HCT116 (cell line): ENCODE data around the gene CFAP61. TPM values are rescaled to one million over a fixed set of nuclear protein-coding genes. Genes with fewer than 3 reads are reported as not detected.

Source experiments
- ATAC-seq: fragments of 200-7000 bp; cut with Tn5 transposase; 2 replicates; pipeline ENCODE4 v1.9.1; 2020; ENCODE audit warnings: mild to moderate bottlenecking, moderate library complexity
- BruUV-seq: library from RNA; stranded (reverse); fragments of 400-500 nt; replicated peaks from 2 replicates; lab custom pipeline; 2021; lab: Mats Ljungman, UMichigan
- CTCF ChIA-PET: fragments of 300-600 bp; sonication (Branson Sonifier 250); formaldehyde crosslinking; loops from one replicate; lab custom pipeline; 2021; ENCODE audit warnings: antibody characterized with exemption; lab: Charles Lee
- POLR2A ChIA-PET: fragments of 300-600, 350-600 bp; sonication (Branson Sonifier 250); formaldehyde crosslinking; loops from one replicate; lab custom pipeline; 2021; ENCODE audit warnings: antibody characterized with exemption; lab: Charles Lee
- RAD21 ChIA-PET, 2 experiments: fragments of 300-600 bp; sonication (Branson Sonifier 250); formaldehyde crosslinking; loops; one replicate each; lab custom pipeline; 2023; ENCODE audit warnings: low total read pairs in 2 of 2; ENCODE audit not compliant: uncharacterized antibody in 2 of 2, unreplicated experiment in 2 of 2, low non-redundant PET in 1 of 2; lab: Charles Lee
- DNase-seq: peaks from one replicate; pipeline ENCODE4 v3.0.0-alpha.2; 2010; ENCODE audit warnings: low read depth, low spot score
- H2AFZ ChIP-seq: fragments of 200-600 bp; shearing (Covaris generic), sonication (generic); 2 replicates; pipeline ENCODE4 v1.6.1; 2017; ENCODE audit warnings: low read depth, mixed run types, mixed read lengths, antibody characterized with exemption, low read length; ENCODE audit not compliant: poor library complexity, severe bottlenecking
- H3K27ac ChIP-seq: 2 replicates; pipeline ENCODE4 v1.5.1; 2012; ENCODE audit warnings: low read depth, low read length
- H3K27me3 ChIP-seq: fragments of 200-600 bp; sonication (generic); 2 replicates; pipeline ENCODE4 v1.6.1; 2016; ENCODE audit warnings: mixed run types, low read length, mixed read lengths; ENCODE audit not compliant: insufficient read depth
- H3K36me3 ChIP-seq, 2 experiments: fragments of 200-500 bp in 1 of 2; fragments of 200-600 bp in 1 of 2; sonication (Bioruptor generic) in 1 of 2; sonication (generic) in 1 of 2; 2 replicates each; pipeline versions ENCODE4 v1.5.1 to v1.6.1; 2014 to 2016; ENCODE audit warnings: low read length in 2 of 2, inconsistent platforms in 1 of 2, mixed read lengths in 1 of 2, mixed run types in 1 of 2; ENCODE audit not compliant: insufficient read depth in 2 of 2, control insufficient read depth in 1 of 2
- H3K4me1 ChIP-seq, 2 experiments: fragments of 200-600 bp in 1 of 2; sonication (generic) in 1 of 2; 2 replicates each; pipeline versions ENCODE4 v1.5.1 to v1.6.1; 2012 to 2017; ENCODE audit warnings: low read length in 2 of 2, inconsistent platforms in 1 of 2, mild to moderate bottlenecking in 1 of 2, mixed read lengths in 1 of 2, mixed run types in 1 of 2, moderate library complexity in 1 of 2; ENCODE audit not compliant: insufficient read depth in 2 of 2, control insufficient read depth in 1 of 2
- H3K4me2 ChIP-seq: fragments of 200-600 bp; sonication (generic); 2 replicates; pipeline ENCODE4 v1.6.1; 2017; ENCODE audit warnings: mixed run types, low read length, mixed read lengths
- H3K4me3 ChIP-seq, 2 experiments: fragments of 200-600 bp in 1 of 2; sonication (generic) in 1 of 2; replicated peaks in 1 of 2; 2 replicates each; pipeline ENCODE4 v1.5.1; 2011 to 2016; ENCODE audit warnings: low read length in 2 of 2, control low read depth in 1 of 2, low read depth in 1 of 2, mild to moderate bottlenecking in 1 of 2, mixed read lengths in 1 of 2, mixed run types in 1 of 2
- H3K79me2 ChIP-seq: fragments of 200-600 bp; sonication (generic); 2 replicates; pipeline ENCODE4 v1.6.1; 2017; ENCODE audit warnings: mild to moderate bottlenecking, mixed run types, low read length, moderate library complexity, mixed read lengths; ENCODE audit not compliant: insufficient read depth
- H3K9ac ChIP-seq: fragments of 200-600 bp; sonication (generic); 2 replicates; pipeline ENCODE4 v1.6.1; 2016; ENCODE audit warnings: low read length, mixed read lengths
- H3K9me2 ChIP-seq: fragments of 200-600 bp; sonication (generic), shearing (Covaris generic); 2 replicates; pipeline ENCODE4 v1.6.1; 2017; ENCODE audit warnings: mixed run types, mild to moderate bottlenecking, moderate library complexity; ENCODE audit not compliant: insufficient read depth
- H3K9me3 ChIP-seq, 2 experiments: fragments of 200-500 bp in 1 of 2; fragments of 200-600 bp in 1 of 2; sonication (Bioruptor generic) in 1 of 2; sonication (generic) in 1 of 2; 2 replicates each; pipeline ENCODE4 v1.6.1; 2014 to 2017; ENCODE audit warnings: low read length in 2 of 2, mixed read lengths in 2 of 2, inconsistent platforms in 1 of 2, low read depth in 1 of 2, mild to moderate bottlenecking in 1 of 2, mixed run types in 1 of 2, moderate library complexity in 1 of 2; ENCODE audit not compliant: control insufficient read depth in 1 of 2, insufficient read depth in 1 of 2
- H4K20me1 ChIP-seq: fragments of 200-600 bp; sonication (generic), shearing (Covaris generic); 2 replicates; pipeline ENCODE4 v1.6.1; 2017; ENCODE audit warnings: mixed run types, mild to moderate bottlenecking, moderate library complexity; ENCODE audit not compliant: insufficient read depth
- CEBPB ChIP-seq: IDR thresholded peaks from 2 replicates; pipeline ENCODE4 v1.6.1; 2012; ENCODE audit warnings: low read depth
- EZH2phosphoT487 ChIP-seq: fragments of 200-600 bp; IDR thresholded peaks from 2 replicates; pipeline ENCODE4 v1.6.1; 2018; ENCODE audit warnings: antibody characterized with exemption, borderline replicate concordance
- FOSL1 ChIP-seq: IDR thresholded peaks from 2 replicates; pipeline ENCODE4 v1.6.1; 2012; ENCODE audit warnings: low read depth
- POLR2A ChIP-seq: IDR thresholded peaks from 2 replicates; pipeline ENCODE4 v1.7.0; 2011; ENCODE audit warnings: borderline replicate concordance; ENCODE audit not compliant: insufficient read depth, insufficient read length; ENCODE audit errors: extremely low read depth
- RAD21 ChIP-seq: IDR thresholded peaks from 2 replicates; pipeline ENCODE4 v1.6.1; 2012; ENCODE audit warnings: low read depth, mild to moderate bottlenecking
- SIN3A ChIP-seq: IDR thresholded peaks from 2 replicates; pipeline ENCODE4 v1.6.1; 2012; ENCODE audit warnings: low read depth
- ZNF274 ChIP-seq: fragments of 200-500 bp; sonication (Bioruptor generic); IDR thresholded peaks from 2 replicates; pipeline ENCODE4 v1.6.1; 2014; ENCODE audit warnings: mild to moderate bottlenecking, low read depth, low read length, inconsistent platforms
- intact Hi-C: fragments of 100-400 bp; cut with micrococcal nuclease; formaldehyde crosslinking; loops from 2 replicates; pipeline ENCODE4 v1.10.0; 2022
- total RNA-seq: library from RNA; stranded (reverse); gene quantifications from one replicate; pipeline ENCODE4 v1.2.1, GENCODE V29; 2021; ENCODE audit not compliant: unreplicated experiment
- TF ChIP-seq, protein P1 (sequence below), 3 experiments: fragments of 200-600 bp in 1 of 3; sonication (generic) in 1 of 3; IDR thresholded peaks in 2 of 3; conservative IDR thresholded peaks in 1 of 3; 2 replicates each; pipeline ENCODE4 v1.5.1; 2012 to 2017; ENCODE audit warnings: low read depth in 2 of 3, low read length in 2 of 3, antibody characterized with exemption in 1 of 3, borderline replicate concordance in 1 of 3, control low read depth in 1 of 3, mild to moderate bottlenecking in 1 of 3, mixed read lengths in 1 of 3, mixed run types in 1 of 3, moderate library complexity in 1 of 3; ENCODE audit not compliant: insufficient read depth in 1 of 3
- TF ChIP-seq, protein P2 (sequence below): IDR thresholded peaks from 2 replicates; pipeline ENCODE4 v1.6.1; 2012; ENCODE audit warnings: low read depth
- TF ChIP-seq, protein P3 (sequence below): IDR thresholded peaks from 2 replicates; pipeline ENCODE4 v1.6.1; 2012

CFAP61 gene
- total RNA-seq, 1 experiment from 2014 or later: 1.7 TPM

DNA sequence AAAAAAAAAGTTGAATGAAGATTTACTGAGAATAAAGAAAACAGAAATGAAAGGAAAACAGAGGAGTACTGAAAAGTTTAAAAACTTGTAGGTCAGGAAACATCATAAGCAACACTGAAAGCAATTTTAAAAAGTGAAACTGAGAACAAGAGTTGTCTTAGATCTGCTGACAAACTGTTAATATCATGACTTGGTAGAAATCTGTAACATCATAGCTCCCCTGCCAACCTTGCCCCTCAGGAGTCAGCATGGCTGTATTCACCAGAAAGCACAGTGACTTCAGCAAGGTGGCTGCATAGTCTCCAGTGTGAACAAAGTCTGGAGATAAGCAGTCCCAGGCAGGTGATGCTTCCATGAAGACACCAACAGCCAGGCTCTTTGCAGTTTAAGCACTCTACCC lies 29.8 kb upstream of the CFAP61 start:
- Histone ChIP-seq H3K27me3 (no peaks in the 10 kb centered on the region), H3K4me2 (no peak overlapping the region), H3K36me3 (peaks cover 12 to 28% of the 10 kb centered on the region in 2 experiments), H3K4me1 (peaks cover 14 to 16% of the 10 kb centered on the region in 2 experiments), H3K9ac (no peak overlapping the region), H2AFZ (no peak overlapping the region), H3K4me3 (no peak overlapping the region), H3K27ac (no peak overlapping the region), H3K79me2 (peaks cover 100% of the 10 kb centered on the region), H3K9me3 (no peaks in the 10 kb centered on the region), H3K9me2 (no peaks in the 10 kb centered on the region), H4K20me1 (peaks cover 8% of the 10 kb centered on the region; the same call in 1 of the 2 replicates)
- intact Hi-C loops: no loop called here
- POLR2A ChIA-PET: no interaction called here
- TF ChIP-seq SIN3A (no peak), EZH2phosphoT487 (no peak), CEBPB (no peak), POLR2A (no peak), FOSL1 (no peak), ZNF274 (no peak), RAD21 (no peak)
- TF ChIP-seq, protein P1, sequence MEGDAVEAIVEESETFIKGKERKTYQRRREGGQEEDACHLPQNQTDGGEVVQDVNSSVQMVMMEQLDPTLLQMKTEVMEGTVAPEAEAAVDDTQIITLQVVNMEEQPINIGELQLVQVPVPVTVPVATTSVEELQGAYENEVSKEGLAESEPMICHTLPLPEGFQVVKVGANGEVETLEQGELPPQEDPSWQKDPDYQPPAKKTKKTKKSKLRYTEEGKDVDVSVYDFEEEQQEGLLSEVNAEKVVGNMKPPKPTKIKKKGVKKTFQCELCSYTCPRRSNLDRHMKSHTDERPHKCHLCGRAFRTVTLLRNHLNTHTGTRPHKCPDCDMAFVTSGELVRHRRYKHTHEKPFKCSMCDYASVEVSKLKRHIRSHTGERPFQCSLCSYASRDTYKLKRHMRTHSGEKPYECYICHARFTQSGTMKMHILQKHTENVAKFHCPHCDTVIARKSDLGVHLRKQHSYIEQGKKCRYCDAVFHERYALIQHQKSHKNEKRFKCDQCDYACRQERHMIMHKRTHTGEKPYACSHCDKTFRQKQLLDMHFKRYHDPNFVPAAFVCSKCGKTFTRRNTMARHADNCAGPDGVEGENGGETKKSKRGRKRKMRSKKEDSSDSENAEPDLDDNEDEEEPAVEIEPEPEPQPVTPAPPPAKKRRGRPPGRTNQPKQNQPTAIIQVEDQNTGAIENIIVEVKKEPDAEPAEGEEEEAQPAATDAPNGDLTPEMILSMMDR (IDR thresholded peaks at IDR 0.05 in 2 of 3, conservative IDR thresholded peaks at IDR 0.05 in 1 of 3; ENCODE audit: borderline replicate concordance in 1 of 3, insufficient read depth in 1 of 3, low read depth in 2 of 3, low read length in 2 of 3): no peak
- TF ChIP-seq, protein P2, sequence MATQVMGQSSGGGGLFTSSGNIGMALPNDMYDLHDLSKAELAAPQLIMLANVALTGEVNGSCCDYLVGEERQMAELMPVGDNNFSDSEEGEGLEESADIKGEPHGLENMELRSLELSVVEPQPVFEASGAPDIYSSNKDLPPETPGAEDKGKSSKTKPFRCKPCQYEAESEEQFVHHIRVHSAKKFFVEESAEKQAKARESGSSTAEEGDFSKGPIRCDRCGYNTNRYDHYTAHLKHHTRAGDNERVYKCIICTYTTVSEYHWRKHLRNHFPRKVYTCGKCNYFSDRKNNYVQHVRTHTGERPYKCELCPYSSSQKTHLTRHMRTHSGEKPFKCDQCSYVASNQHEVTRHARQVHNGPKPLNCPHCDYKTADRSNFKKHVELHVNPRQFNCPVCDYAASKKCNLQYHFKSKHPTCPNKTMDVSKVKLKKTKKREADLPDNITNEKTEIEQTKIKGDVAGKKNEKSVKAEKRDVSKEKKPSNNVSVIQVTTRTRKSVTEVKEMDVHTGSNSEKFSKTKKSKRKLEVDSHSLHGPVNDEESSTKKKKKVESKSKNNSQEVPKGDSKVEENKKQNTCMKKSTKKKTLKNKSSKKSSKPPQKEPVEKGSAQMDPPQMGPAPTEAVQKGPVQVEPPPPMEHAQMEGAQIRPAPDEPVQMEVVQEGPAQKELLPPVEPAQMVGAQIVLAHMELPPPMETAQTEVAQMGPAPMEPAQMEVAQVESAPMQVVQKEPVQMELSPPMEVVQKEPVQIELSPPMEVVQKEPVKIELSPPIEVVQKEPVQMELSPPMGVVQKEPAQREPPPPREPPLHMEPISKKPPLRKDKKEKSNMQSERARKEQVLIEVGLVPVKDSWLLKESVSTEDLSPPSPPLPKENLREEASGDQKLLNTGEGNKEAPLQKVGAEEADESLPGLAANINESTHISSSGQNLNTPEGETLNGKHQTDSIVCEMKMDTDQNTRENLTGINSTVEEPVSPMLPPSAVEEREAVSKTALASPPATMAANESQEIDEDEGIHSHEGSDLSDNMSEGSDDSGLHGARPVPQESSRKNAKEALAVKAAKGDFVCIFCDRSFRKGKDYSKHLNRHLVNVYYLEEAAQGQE: no peak
- TF ChIP-seq, protein P3, sequence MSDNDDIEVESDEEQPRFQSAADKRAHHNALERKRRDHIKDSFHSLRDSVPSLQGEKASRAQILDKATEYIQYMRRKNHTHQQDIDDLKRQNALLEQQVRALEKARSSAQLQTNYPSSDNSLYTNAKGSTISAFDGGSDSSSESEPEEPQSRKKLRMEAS: no peak
- DNase-seq (no peak), ATAC-seq (no peak)
- BruUV-seq: no TSS peak
- RAD21 ChIA-PET: no interaction called here
- CTCF ChIA-PET: no interaction called here
